H1 (cell line): ENCODE data around the gene SYN1. TPM values are rescaled to one million over a fixed set of nuclear protein-coding genes. Genes with fewer than 3 reads are reported as not detected.
A peak's percentile ranks its signal among the peaks of the same experiment; 100 is the strongest.

Experiments used
- CTCF ChIA-PET: fragments of 300-600 bp; sonication (Branson Sonifier 250); formaldehyde crosslinking; loops from one replicate; lab custom pipeline; 2021; ENCODE audit not compliant: partially characterized antibody; lab: Charles Lee
- POLR2A ChIA-PET: fragments of 300-600 bp; sonication (Branson Sonifier 250); formaldehyde crosslinking; loops from one replicate; lab custom pipeline; 2021; ENCODE audit warnings: inconsistent platforms; ENCODE audit not compliant: partially characterized antibody; lab: Charles Lee
- DNase-seq, 2 experiments: peaks; one replicate each; pipeline versions ENCODE4 v3.0.0 to v3.0.0-alpha.2; 2010 to 2022; ENCODE audit warnings: low spot score in 2 of 2, low read depth in 1 of 2, mixed read lengths in 1 of 2
- FAIRE-seq: peaks from 2 replicates; lab custom pipeline; 2011; peaks lifted over from hg19 to GRCh38; lab: Jason Lieb, UNC
- H2AFZ ChIP-seq: 2 replicates; pipeline ENCODE4 v1.8.1; 2012; ENCODE audit warnings: low read length, inconsistent platforms
- H2AK5ac ChIP-seq: 2 replicates; pipeline ENCODE4 v1.6.1; 2013; ENCODE audit warnings: low read depth, low read length
- H2BK120ac ChIP-seq: replicated peaks from 2 replicates; pipeline ENCODE3; 2013; ENCODE audit warnings: low read depth, low read length, inconsistent platforms
- H2BK12ac ChIP-seq: 2 replicates; pipeline ENCODE4 v1.6.1; 2013; ENCODE audit warnings: low read depth, low read length
- H2BK15ac ChIP-seq: 2 replicates; pipeline ENCODE4 v1.6.1; 2013; ENCODE audit warnings: low read length
- H2BK20ac ChIP-seq: 2 replicates; pipeline ENCODE4 v1.6.1; 2013; ENCODE audit warnings: low read length
- H2BK5ac ChIP-seq: 2 replicates; pipeline ENCODE4 v1.6.1; 2013; ENCODE audit warnings: low read depth, low read length
- H3K14ac ChIP-seq: 2 replicates; pipeline ENCODE4 v1.6.1; 2013; ENCODE audit warnings: inconsistent platforms; ENCODE audit not compliant: insufficient read length
- H3K18ac ChIP-seq: 2 replicates; pipeline ENCODE4 v1.6.1; 2013; ENCODE audit warnings: low read length; ENCODE audit errors: extremely low read depth
- H3K23ac ChIP-seq: 2 replicates; pipeline ENCODE4 v1.6.1; 2013; ENCODE audit warnings: inconsistent platforms; ENCODE audit not compliant: insufficient read length
- H3K23me2 ChIP-seq: 2 replicates; pipeline ENCODE4 v1.6.1; 2013; ENCODE audit warnings: low read depth, low read length
- H3K27ac ChIP-seq: 2 replicates; pipeline ENCODE4 v1.6.1; 2011; ENCODE audit warnings: low read depth, low read length, inconsistent platforms
- H3K27me3 ChIP-seq, 4 experiments: replicated peaks in 1 of 4; 1 replicate in 1 of 4; 2 replicates in 3 of 4; pipeline versions ENCODE4 v1.6.1 to v1.8.1; 2011 to 2013; ENCODE audit warnings: low read length in 3 of 4, mild to moderate bottlenecking in 3 of 4, inconsistent platforms in 2 of 4, mixed read lengths in 2 of 4, moderate library complexity in 1 of 4; ENCODE audit not compliant: control insufficient read depth in 3 of 4, insufficient read depth in 3 of 4; ENCODE audit errors: extremely low read depth in 1 of 4
- H3K36me3 ChIP-seq, 4 experiments: 2 replicates each; pipeline versions ENCODE4 v1.6.1 to v1.8.1; 2011 to 2013; ENCODE audit warnings: mild to moderate bottlenecking in 4 of 4, low read length in 3 of 4, moderate library complexity in 2 of 4, control low read depth in 1 of 4, inconsistent platforms in 1 of 4; ENCODE audit not compliant: insufficient read depth in 4 of 4, control insufficient read depth in 2 of 4
- H3K4ac ChIP-seq: replicated peaks from 2 replicates; pipeline ENCODE3; 2013; ENCODE audit warnings: low read length, low read depth, mixed read lengths, inconsistent platforms; ENCODE audit not compliant: insufficient read length
- H3K4me1 ChIP-seq, 4 experiments: replicated peaks in 1 of 4; 1 replicate in 1 of 4; 2 replicates in 3 of 4; pipeline versions ENCODE4 v1.6.1 to v1.8.1; 2011 to 2013; ENCODE audit warnings: low read length in 3 of 4, inconsistent platforms in 2 of 4, mixed read lengths in 1 of 4; ENCODE audit not compliant: insufficient read depth in 4 of 4, control insufficient read depth in 3 of 4
- H3K4me2 ChIP-seq, 2 experiments: 2 replicates each; pipeline versions ENCODE4 v1.6.1 to v1.8.1; 2011 to 2013; ENCODE audit warnings: low read depth in 2 of 2, low read length in 2 of 2, control low read depth in 1 of 2, inconsistent platforms in 1 of 2, mild to moderate bottlenecking in 1 of 2; ENCODE audit not compliant: insufficient read depth in 1 of 2
- H3K4me3 ChIP-seq, 4 experiments: fragments of 200-600, 300-600 bp in 1 of 4; sonication (generic), shearing (Covaris generic), sonication (Bioruptor Twin) in 1 of 4; 2 replicates each; pipeline versions ENCODE4 v1.5.1 to v1.8.1; 2011 to 2016; ENCODE audit warnings: low read length in 4 of 4, low read depth in 3 of 4, control low read depth in 2 of 4, inconsistent platforms in 2 of 4, mild to moderate bottlenecking in 2 of 4, mixed read lengths in 1 of 4, moderate library complexity in 1 of 4; ENCODE audit not compliant: insufficient read depth in 2 of 4; ENCODE audit errors: extremely low read depth in 1 of 4
- H3K56ac ChIP-seq: replicated peaks from 2 replicates; pipeline ENCODE3; 2013; ENCODE audit warnings: low read depth, mild to moderate bottlenecking, mixed read lengths, low read length, inconsistent platforms; ENCODE audit not compliant: insufficient read length
- H3K79me1 ChIP-seq: 2 replicates; pipeline ENCODE4 v1.6.1; 2013; ENCODE audit warnings: low read depth, low read length, control low read depth
- H3K79me2 ChIP-seq, 2 experiments: 2 replicates each; pipeline versions ENCODE4 v1.6.1 to v1.8.1; 2012 to 2013; ENCODE audit warnings: low read length in 2 of 2, mild to moderate bottlenecking in 2 of 2, inconsistent platforms in 1 of 2; ENCODE audit not compliant: insufficient read depth in 2 of 2, control insufficient read depth in 1 of 2
- H3K9ac ChIP-seq, 4 experiments: replicated peaks in 1 of 4; 1 replicate in 1 of 4; 2 replicates in 3 of 4; pipeline versions ENCODE4 v1.6.1 to v1.8.1; 2011 to 2013; ENCODE audit warnings: low read depth in 3 of 4, low read length in 3 of 4, control low read depth in 2 of 4, mild to moderate bottlenecking in 2 of 4, moderate library complexity in 2 of 4, inconsistent platforms in 1 of 4; ENCODE audit errors: extremely low read depth in 1 of 4
- H3K9me3 ChIP-seq, 2 experiments: 2 replicates each; pipeline versions ENCODE4 v1.6.1 to v1.8.1; 2012 to 2013; ENCODE audit warnings: mild to moderate bottlenecking in 2 of 2, moderate library complexity in 2 of 2, control low read depth in 1 of 2, inconsistent platforms in 1 of 2, low read depth in 1 of 2, low read length in 1 of 2, mixed read lengths in 1 of 2; ENCODE audit not compliant: insufficient read depth in 2 of 2
- H4K20me1 ChIP-seq, 2 experiments: replicated peaks in 1 of 2; 2 replicates each; pipeline versions ENCODE3 to v1.8.1; 2011 to 2013; ENCODE audit warnings: inconsistent platforms in 2 of 2, low read length in 2 of 2, mild to moderate bottlenecking in 1 of 2; ENCODE audit not compliant: insufficient read depth in 2 of 2, control insufficient read depth in 1 of 2
- H4K5ac ChIP-seq: 2 replicates; pipeline ENCODE4 v1.6.1; 2013; ENCODE audit warnings: low read length, low read depth, mixed read lengths, inconsistent platforms; ENCODE audit not compliant: insufficient read length
- H4K8ac ChIP-seq: 2 replicates; pipeline ENCODE4 v1.8.0; 2013; ENCODE audit warnings: mild to moderate bottlenecking, moderate library complexity, low read length, inconsistent platforms; ENCODE audit not compliant: insufficient read depth; ENCODE audit errors: extremely low read depth
- H4K91ac ChIP-seq: replicated peaks from 2 replicates; pipeline ENCODE3; 2013; ENCODE audit warnings: low read length, mixed read lengths, inconsistent platforms; ENCODE audit not compliant: insufficient read length
- CBX5 ChIP-seq: fragments of 300-800, 300-1000 bp; sonication (generic); IDR thresholded peaks from 2 replicates; pipeline ENCODE4 v1.7.1; 2016; ENCODE audit warnings: antibody characterized with exemption, low read length, low read depth
- TCF12 ChIP-seq: IDR thresholded peaks from 2 replicates; pipeline ENCODE4 v1.6.1; 2011; ENCODE audit warnings: low read depth, mild to moderate bottlenecking, low read length
- WGBS, 2 experiments: shearing (Covaris generic) in 1 of 2; methylation state at CpG; one replicate each; pipeline versions ENCODE4 v1.1.6 to v1.1.7; 2013 to 2015; ENCODE audit warnings: low lambda C conversion rate in 2 of 2, mixed read lengths in 2 of 2, inconsistent platforms in 1 of 2, low coverage in 1 of 2, missing lambda C conversion rate in 1 of 2; ENCODE audit not compliant: insufficient replicate concordance in 2 of 2, insufficient coverage in 1 of 2, insufficient read length in 1 of 2; ENCODE audit errors: extremely low coverage in 1 of 2, missing lambda C conversion rate in 1 of 2; 5-methylcytosine and 5-hydroxymethylcytosine counted together
- polyA plus RNA-seq, 7 experiments: library from polyadenylated mRNA; depleted of rRNA in 3 of 7; stranded (reverse) in 5 of 7; unstranded in 2 of 7; fragments of >200 nt in 5 of 7; fragments of 200-250 nt in 2 of 7; gene quantifications; 1 replicate in 5 of 7; 2 replicates in 1 of 7; 4 replicates in 1 of 7; pipeline versions ENCODE4 v1.2.1 to v1.2.3, GENCODE V29; 2011 to 2013; ENCODE audit warnings: missing spikeins in 2 of 7, mixed read lengths in 2 of 7
- total RNA-seq: library from RNA; stranded (reverse); fragmentation: NEBNext Ultra II Directional; extraction: Animal tissue kit (Norgen Biotek cat#: 25700); gene quantifications from 2 replicates; pipeline ENCODE4 v1.2.1, GENCODE V29; 2021

SYN1 gene
- total and polyA plus RNA-seq, 2 of the 8 experiments (the other 6 are each of a cell fraction or from before 2014, with no cell fraction given): 2.1 to 14.1 TPM

- WGBS, 2 experiments: 74% methylated on average over 5 of the region's 9 CpGs; no CpG with 5 or more reads in 1 of the 2 experiments
- Histone ChIP-seq H3K79me2 (no peaks in the 10 kb centered on the region), H3K27me3 (no peaks in the 10 kb centered on the region), H2BK20ac (peak overlapping the region; percentile 61; the same call in 1 of the 2 replicates), H3K23me2 (no peaks in the 10 kb centered on the region; the same call in 1 of the 2 replicates), H3K9ac (no peak overlapping the region), H3K14ac (no peak overlapping the region), H2AK5ac (no peak overlapping the region), H3K4ac (no peak overlapping the region), H2BK15ac (peak overlapping the region; percentile 81; the same call in 1 of the 2 replicates), H4K8ac (no peak overlapping the region), H3K27ac (no peak overlapping the region; the same call in 1 of the 2 replicates), H4K91ac (no peak overlapping the region), H3K79me1 (no peaks in the 10 kb centered on the region), H3K23ac (no peak overlapping the region), H3K4me2 (peak overlapping the region; percentile 51 to 62), H3K4me3 (peak overlapping the region; percentile 12 to 60 (median 18); a peak in 4 of 8 replicates), H4K5ac (no peak overlapping the region), H3K18ac (no peak overlapping the region), H3K9me3 (no peaks in the 10 kb centered on the region), H2BK5ac (no peak overlapping the region), H4K20me1 (peaks cover 0 to 1% of the 10 kb centered on the region in 2 experiments), H2BK12ac (0 out of 2 replicates have a peak overlapping the region, but pooled peaks have one; percentile 27), H3K56ac (no peak overlapping the region), H3K4me1 (peaks cover 3 to 7% (median 5%) of the 10 kb centered on the region in 4 experiments), H2AFZ (no peak overlapping the region), H3K36me3 (no peaks in the 10 kb centered on the region), H2BK120ac (no peak overlapping the region)
- POLR2A ChIA-PET: interaction anchor here (1.7 to 2.7 kb wide), 2 partner anchors 29 to 46 kb away, joined by 3 to 11 read pairs; no protein-coding TSS in a partner anchor
- FAIRE-seq (no peak), DNase-seq (no peak)
- no peak for TF ChIP-seq CBX5
- TF ChIP-seq TCF12: no peak
- CTCF ChIA-PET: no interaction called here
These were observed 637 bp upstream of the SYN1 start for GRCh38 chrX:47620303-47620685.
